ENCODE data around the gene RPL21.
"Not testable (repeated sequence)": the region's sequence is repeated elsewhere in the genome, so short reads cannot be mapped to it uniquely, and the experiment has no call there.

Gene RPL21

DNA sequence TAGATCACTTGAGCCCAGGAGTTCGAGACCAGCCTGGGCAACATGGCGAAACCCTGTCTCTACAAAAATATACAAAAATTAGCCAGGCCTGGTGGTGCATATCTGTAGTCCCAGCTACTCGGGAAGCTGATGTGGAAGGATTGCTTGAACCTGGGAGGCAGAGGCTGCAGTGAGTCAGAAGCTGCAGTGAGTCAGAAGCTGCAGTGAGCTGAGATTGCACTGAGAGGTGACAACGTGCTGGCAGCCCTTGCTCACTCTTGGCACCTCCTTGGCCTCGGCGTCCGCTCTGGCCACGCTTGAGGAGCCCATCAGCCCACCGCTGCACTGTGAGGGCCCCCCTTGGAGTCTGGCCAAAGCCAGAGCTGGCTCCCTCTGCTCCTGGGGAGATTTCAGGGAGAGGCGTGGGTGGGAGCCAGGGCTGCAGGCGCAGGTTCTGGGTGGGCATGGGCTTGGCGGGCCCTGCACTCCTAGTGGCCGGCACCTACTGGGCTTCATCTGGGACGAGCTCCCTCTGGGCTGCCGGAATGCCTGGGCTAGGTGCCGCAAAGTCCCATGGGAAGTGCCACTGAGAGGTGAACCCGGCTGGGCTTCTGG, 39.5 kb upstream of the RPL21 start:
- no peak for DNase-seq
- H3K4me3 ChIP-seq (ENCODE audit: control insufficient read depth in 1 of 7, extremely low read depth in 1 of 7, insufficient read depth in 4 of 7, low read depth in 2 of 7, low read length in 6 of 7): no peak overlapping the region
- no peaks in the 10 kb centered on the region for H3K36me3 ChIP-seq (ENCODE audit: control insufficient read depth in 4 of 4, insufficient read depth in 4 of 4, low read length in 3 of 4)
- CTCF ChIA-PET: interaction anchor here (0.7 to 1.2 kb wide), 2 partner anchors 15 to 145 kb away, joined by 3 read pairs; no protein-coding TSS in a partner anchor
- H3K27ac ChIP-seq (ENCODE audit: insufficient read depth in 1 of 2, low read depth in 1 of 2, low read length in 2 of 2, poor library complexity in 1 of 2, severe bottlenecking in 2 of 2): no peak overlapping the region
- H3K9me3 ChIP-seq (ENCODE audit: control extremely low read depth in 1 of 5, control insufficient read depth in 4 of 5, insufficient read depth in 2 of 5, low read depth in 1 of 5, low read length in 4 of 5): peaks cover 2 to 14% (median 9%) of the 10 kb centered on the region in 5 experiments
- POLR2A ChIA-PET: no interaction called here
- WGBS (ENCODE audit: insufficient coverage): 90% methylated on average over 16 of the region's 17 CpGs
- no peaks in the 10 kb centered on the region for H3K27me3 ChIP-seq (replicated peaks in 2 of 5; ENCODE audit: control insufficient read depth in 4 of 5, insufficient read depth in 5 of 5, low read length in 4 of 5)
- no peaks in the 10 kb centered on the region for H3K4me1 ChIP-seq (ENCODE audit: control extremely low read depth in 1 of 4, control insufficient read depth in 4 of 4, insufficient read depth in 4 of 4, low read length in 3 of 4)

DNA sequence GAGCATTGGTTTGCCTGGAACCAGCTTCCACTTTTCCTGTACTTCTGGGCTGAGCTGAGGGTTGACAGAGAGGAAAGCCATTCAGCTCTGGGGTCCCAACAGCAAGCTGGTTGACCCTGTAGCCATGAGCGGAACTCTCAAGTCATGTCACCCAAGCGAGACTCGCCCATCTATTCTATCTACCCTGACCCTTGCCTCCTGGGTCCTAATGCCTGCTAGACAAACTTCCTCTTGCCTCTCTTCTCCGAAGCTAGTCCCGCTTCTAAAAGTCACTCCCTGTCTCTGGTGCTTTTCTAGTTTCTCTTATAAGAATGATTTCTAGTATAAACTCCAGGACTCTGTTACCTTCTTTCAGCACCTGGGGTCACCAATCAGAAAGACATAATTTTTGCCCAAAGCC, 38.0 kb upstream of the RPL21 start:
- H3K36me3 ChIP-seq (ENCODE audit: control insufficient read depth in 4 of 4, insufficient read depth in 4 of 4, low read length in 3 of 4); H3K4me3 ChIP-seq (ENCODE audit: control insufficient read depth in 1 of 7, extremely low read depth in 1 of 7, insufficient read depth in 4 of 7, low read depth in 2 of 7, low read length in 6 of 7); DNase-seq; POLR2A ChIA-PET; H3K27ac ChIP-seq (ENCODE audit: insufficient read depth in 1 of 2, low read depth in 1 of 2, low read length in 2 of 2, poor library complexity in 1 of 2, severe bottlenecking in 2 of 2); CTCF ChIA-PET; H3K4me1 ChIP-seq (ENCODE audit: control extremely low read depth in 1 of 4, control insufficient read depth in 4 of 4, insufficient read depth in 4 of 4, low read length in 3 of 4); H3K27me3 ChIP-seq (replicated peaks in 2 of 5; ENCODE audit: control insufficient read depth in 4 of 5, insufficient read depth in 5 of 5, low read length in 4 of 5): not testable (repeated sequence)
- 100% methylated on average over 2 of the region's 5 CpGs for WGBS (ENCODE audit: insufficient coverage)
- peaks cover 2 to 14% (median 9%) of the 10 kb centered on the region in 5 experiments for H3K9me3 ChIP-seq (ENCODE audit: control extremely low read depth in 1 of 5, control insufficient read depth in 4 of 5, insufficient read depth in 2 of 5, low read depth in 1 of 5, low read length in 4 of 5)

DNA sequence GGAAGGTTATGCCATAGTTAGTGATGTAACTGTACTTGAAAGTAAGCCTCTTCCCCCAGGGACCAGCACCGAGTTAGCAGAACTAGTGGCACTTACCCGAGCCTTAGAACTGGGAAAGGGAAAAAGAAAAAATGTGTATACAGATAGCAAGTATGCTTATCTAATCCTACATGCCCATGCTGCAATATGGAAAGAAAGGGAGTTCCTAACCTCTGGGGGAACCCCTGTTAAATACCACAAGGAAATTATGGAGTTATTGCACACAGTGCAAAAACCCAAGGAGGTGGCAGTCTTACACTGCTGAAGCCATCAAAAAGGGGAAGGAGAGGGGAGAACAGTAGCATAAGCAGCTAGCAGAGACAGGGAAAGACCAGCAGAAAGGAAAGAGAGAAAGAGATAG, 33.6 kb upstream of the RPL21 start:
- H3K4me3 ChIP-seq (ENCODE audit: control insufficient read depth in 1 of 7, extremely low read depth in 1 of 7, insufficient read depth in 4 of 7, low read depth in 2 of 7, low read length in 6 of 7); CTCF ChIA-PET; H3K27me3 ChIP-seq (replicated peaks in 2 of 5; ENCODE audit: control insufficient read depth in 4 of 5, insufficient read depth in 5 of 5, low read length in 4 of 5); H3K27ac ChIP-seq (ENCODE audit: insufficient read depth in 1 of 2, low read depth in 1 of 2, low read length in 2 of 2, poor library complexity in 1 of 2, severe bottlenecking in 2 of 2); H3K9me3 ChIP-seq (ENCODE audit: control extremely low read depth in 1 of 5, control insufficient read depth in 4 of 5, insufficient read depth in 2 of 5, low read depth in 1 of 5, low read length in 4 of 5); H3K36me3 ChIP-seq (ENCODE audit: control insufficient read depth in 4 of 4, insufficient read depth in 4 of 4, low read length in 3 of 4): not testable (repeated sequence)
- peak in 2 of 3 donors; percentile 14 to 16 for DNase-seq
- no CpG with 5 or more reads among the region's 2 CpGs for WGBS (ENCODE audit: insufficient coverage)
- H3K4me1 ChIP-seq (ENCODE audit: control extremely low read depth in 1 of 4, control insufficient read depth in 4 of 4, insufficient read depth in 4 of 4, low read length in 3 of 4): peaks cover 0 to 15% (median 1%) of the 10 kb centered on the region in 4 experiments
- POLR2A ChIA-PET: interaction anchor here (0.7 kb wide), 1 partner anchor 56 kb away, joined by 3 read pairs; no protein-coding TSS in a partner anchor

DNA sequence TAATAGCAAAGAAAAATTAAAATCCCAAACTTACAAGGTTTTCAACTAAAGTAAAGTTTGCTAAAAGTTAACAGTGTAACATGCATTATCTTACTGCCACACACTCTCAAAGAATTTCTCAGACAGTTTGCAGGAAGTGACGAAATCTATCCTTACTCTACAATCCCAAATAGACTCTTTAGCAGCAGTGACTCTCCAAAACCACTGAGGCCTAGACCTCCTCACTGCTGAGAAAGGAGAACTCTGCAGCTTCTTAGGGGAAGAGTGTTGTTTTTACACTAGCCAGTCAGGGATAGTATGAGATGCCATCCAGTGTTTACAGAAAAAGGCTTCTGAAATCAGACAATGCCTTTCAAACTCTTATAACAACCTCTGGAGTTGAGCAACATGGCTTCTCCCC, 32.5 kb upstream of the RPL21 start:
- H3K9me3 ChIP-seq (ENCODE audit: control extremely low read depth in 1 of 5, control insufficient read depth in 4 of 5, insufficient read depth in 2 of 5, low read depth in 1 of 5, low read length in 4 of 5); H3K36me3 ChIP-seq (ENCODE audit: control insufficient read depth in 4 of 4, insufficient read depth in 4 of 4, low read length in 3 of 4); H3K27ac ChIP-seq (ENCODE audit: insufficient read depth in 1 of 2, low read depth in 1 of 2, low read length in 2 of 2, poor library complexity in 1 of 2, severe bottlenecking in 2 of 2); POLR2A ChIA-PET; CTCF ChIA-PET; H3K27me3 ChIP-seq (replicated peaks in 2 of 5; ENCODE audit: control insufficient read depth in 4 of 5, insufficient read depth in 5 of 5, low read length in 4 of 5); H3K4me3 ChIP-seq (ENCODE audit: control insufficient read depth in 1 of 7, extremely low read depth in 1 of 7, insufficient read depth in 4 of 7, low read depth in 2 of 7, low read length in 6 of 7): not testable (repeated sequence)
- WGBS (ENCODE audit: insufficient coverage): no CpG with 5 or more reads among the region's 1 CpG
- DNase-seq: peak in 2 of 3 donors; percentile 29 to 56
- H3K4me1 ChIP-seq (ENCODE audit: control extremely low read depth in 1 of 4, control insufficient read depth in 4 of 4, insufficient read depth in 4 of 4, low read length in 3 of 4): peaks cover 0 to 15% (median 1%) of the 10 kb centered on the region in 4 experiments

DNA sequence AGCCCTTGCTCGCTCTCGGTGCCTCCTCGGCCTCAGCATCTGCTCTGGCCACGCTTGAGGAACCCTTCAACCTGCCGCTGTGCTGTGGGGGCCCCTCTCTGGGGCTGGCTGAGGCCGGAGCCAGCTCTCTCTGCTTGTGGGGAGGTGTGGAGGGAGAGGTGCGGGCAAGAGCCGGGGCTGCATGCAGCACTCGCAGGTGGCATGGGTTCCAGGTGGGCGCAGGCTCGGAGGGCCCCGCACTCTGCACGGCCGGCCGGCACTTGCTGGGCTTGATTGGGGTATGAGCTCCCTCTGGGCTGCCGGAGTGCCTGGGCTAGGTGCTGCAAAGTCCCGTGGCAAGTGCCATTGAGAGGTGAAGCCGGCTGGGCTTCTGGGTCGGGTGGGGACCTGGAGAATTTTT, 31.7 kb upstream of the RPL21 start:
- Histone ChIP-seq H3K4me3 (ENCODE audit: control insufficient read depth in 1 of 7, extremely low read depth in 1 of 7, insufficient read depth in 4 of 7, low read depth in 2 of 7, low read length in 6 of 7) (no peak overlapping the region), H3K27me3 (replicated peaks in 2 of 5; ENCODE audit: control insufficient read depth in 4 of 5, insufficient read depth in 5 of 5, low read length in 4 of 5) (no peaks in the 10 kb centered on the region), H3K27ac (ENCODE audit: insufficient read depth in 1 of 2, low read depth in 1 of 2, low read length in 2 of 2, poor library complexity in 1 of 2, severe bottlenecking in 2 of 2) (no peak overlapping the region), H3K36me3 (ENCODE audit: control insufficient read depth in 4 of 4, insufficient read depth in 4 of 4, low read length in 3 of 4) (no peaks in the 10 kb centered on the region), H3K9me3 (ENCODE audit: control extremely low read depth in 1 of 5, control insufficient read depth in 4 of 5, insufficient read depth in 2 of 5, low read depth in 1 of 5, low read length in 4 of 5) (no peaks in the 10 kb centered on the region), H3K4me1 (ENCODE audit: control extremely low read depth in 1 of 4, control insufficient read depth in 4 of 4, insufficient read depth in 4 of 4, low read length in 3 of 4) (peaks cover 0 to 15% (median 1%) of the 10 kb centered on the region in 4 experiments)
- 92% methylated on average over 15 of the region's 19 CpGs for WGBS (ENCODE audit: insufficient coverage)
- DNase-seq: no peak
- ChIA-PET POLR2A (no interaction called here), CTCF (interaction anchor here (1.1 kb wide), 1 partner anchor 49 kb away, joined by 3 read pairs; no protein-coding TSS in a partner anchor)

DNA sequence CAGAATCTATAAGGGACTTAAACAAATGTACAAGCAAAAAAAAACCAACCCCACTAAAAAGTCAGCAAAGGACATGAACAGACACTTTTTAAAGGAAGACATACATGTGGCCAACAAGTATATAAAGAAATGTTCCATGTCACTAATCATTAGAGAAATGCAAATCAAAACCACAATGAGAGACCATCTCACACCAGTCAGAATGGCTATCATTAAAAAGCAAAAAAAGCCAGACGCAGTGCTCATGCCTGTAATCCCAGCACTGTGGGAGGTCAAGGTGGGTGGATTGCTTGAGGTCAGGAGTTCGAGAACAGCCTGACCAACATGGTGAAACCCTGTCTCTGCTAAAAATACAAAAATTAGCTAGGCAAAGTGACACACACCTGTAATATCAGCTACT, 29.3 kb upstream of the RPL21 start:
- CTCF ChIA-PET; DNase-seq; H3K27ac ChIP-seq (ENCODE audit: insufficient read depth in 1 of 2, low read depth in 1 of 2, low read length in 2 of 2, poor library complexity in 1 of 2, severe bottlenecking in 2 of 2); H3K27me3 ChIP-seq (replicated peaks in 2 of 5; ENCODE audit: control insufficient read depth in 4 of 5, insufficient read depth in 5 of 5, low read length in 4 of 5); H3K36me3 ChIP-seq (ENCODE audit: control insufficient read depth in 4 of 4, insufficient read depth in 4 of 4, low read length in 3 of 4); H3K4me3 ChIP-seq (ENCODE audit: control insufficient read depth in 1 of 7, extremely low read depth in 1 of 7, insufficient read depth in 4 of 7, low read depth in 2 of 7, low read length in 6 of 7); POLR2A ChIA-PET; H3K9me3 ChIP-seq (ENCODE audit: control extremely low read depth in 1 of 5, control insufficient read depth in 4 of 5, insufficient read depth in 2 of 5, low read depth in 1 of 5, low read length in 4 of 5): not testable (repeated sequence)
- peaks cover 0 to 15% (median 1%) of the 10 kb centered on the region in 4 experiments for H3K4me1 ChIP-seq (ENCODE audit: control extremely low read depth in 1 of 4, control insufficient read depth in 4 of 4, insufficient read depth in 4 of 4, low read length in 3 of 4)
- WGBS (ENCODE audit: insufficient coverage): 94% methylated on average over 2 of the region's 2 CpGs

DNA sequence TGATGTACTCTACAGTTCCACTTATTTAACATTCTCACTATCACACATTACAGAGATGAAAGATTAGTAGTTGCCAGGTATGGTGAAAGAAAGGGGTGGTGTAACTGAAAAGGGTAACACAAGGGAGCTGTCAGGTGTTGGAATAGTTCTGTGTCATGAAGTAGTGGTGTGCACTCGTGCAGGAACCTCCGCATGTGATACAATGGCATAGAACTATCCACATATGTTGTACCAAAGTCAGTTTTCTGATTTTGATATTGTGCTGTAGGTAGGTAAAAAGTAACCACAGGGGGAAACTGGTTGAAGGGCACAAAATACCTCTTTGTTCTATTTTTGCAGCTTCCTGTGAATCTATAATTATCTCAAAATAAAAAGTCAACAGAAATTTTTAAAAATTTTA, 24.4 kb upstream of the RPL21 start:
- H3K4me3 ChIP-seq (ENCODE audit: control insufficient read depth in 1 of 7, extremely low read depth in 1 of 7, insufficient read depth in 4 of 7, low read depth in 2 of 7, low read length in 6 of 7): no peak overlapping the region
- WGBS (ENCODE audit: insufficient coverage): no CpG with 5 or more reads among the region's 2 CpGs
- DNase-seq: no peak
- no peak overlapping the region for H3K27ac ChIP-seq (ENCODE audit: insufficient read depth in 1 of 2, low read depth in 1 of 2, low read length in 2 of 2, poor library complexity in 1 of 2, severe bottlenecking in 2 of 2)
- peaks cover 0 to 4% (median 0%) of the 10 kb centered on the region in 4 experiments for H3K4me1 ChIP-seq (ENCODE audit: control extremely low read depth in 1 of 4, control insufficient read depth in 4 of 4, insufficient read depth in 4 of 4, low read length in 3 of 4)
- peaks cover 0 to 1% (median 0%) of the 10 kb centered on the region in 5 experiments for H3K27me3 ChIP-seq (replicated peaks in 2 of 5; ENCODE audit: control insufficient read depth in 4 of 5, insufficient read depth in 5 of 5, low read length in 4 of 5)
- CTCF ChIA-PET: interaction anchor here (1.2 to 1.7 kb wide), 4 partner anchors 11 to 36 kb away, joined by 3 read pairs; no protein-coding TSS in a partner anchor
- H3K36me3 ChIP-seq (ENCODE audit: control insufficient read depth in 4 of 4, insufficient read depth in 4 of 4, low read length in 3 of 4): no peaks in the 10 kb centered on the region
- POLR2A ChIA-PET: no interaction called here
- peaks cover 0 to 15% (median 3%) of the 10 kb centered on the region in 5 experiments for H3K9me3 ChIP-seq (ENCODE audit: control extremely low read depth in 1 of 5, control insufficient read depth in 4 of 5, insufficient read depth in 2 of 5, low read depth in 1 of 5, low read length in 4 of 5)

Measured in common myeloid progenitor, CD34-positive (primary cell).